AG04449 (cell line): ENCODE data around the gene PTN.
A peak's percentile ranks its signal among the peaks of the same experiment; 100 is the strongest.

ENCODE experiments used
- CTCF ChIA-PET: fragments of 350-600 bp; formaldehyde crosslinking; extraction: SDS; loops from one replicate; lab custom pipeline; 2021; ENCODE audit warnings: antibody characterized with exemption; lab: Yijun Ruan, JAX
- POLR2A ChIA-PET: fragments of 400-600, 350-600 bp; formaldehyde crosslinking; extraction: SDS; loops from one replicate; lab custom pipeline; 2020; ENCODE audit warnings: antibody characterized with exemption, inconsistent platforms; lab: Yijun Ruan, JAX
- DNase-seq: peaks from one replicate; pipeline ENCODE4 v3.0.0-alpha.2; 2010; ENCODE audit warnings: low read depth, low spot score
- H3K4me3 ChIP-seq: 2 replicates; pipeline ENCODE4 v1.5.1; 2011; ENCODE audit warnings: low read depth, mild to moderate bottlenecking, control low read depth, low read length
- TF ChIP-seq, protein P1 (sequence below): IDR thresholded peaks from one replicate; pipeline ENCODE4 v1.5.1; 2011; ENCODE audit warnings: mild to moderate bottlenecking, moderate library complexity, low read length, control low read depth, inconsistent platforms; ENCODE audit not compliant: insufficient read depth; ENCODE audit errors: missing control alignments

PTN gene, protein sequence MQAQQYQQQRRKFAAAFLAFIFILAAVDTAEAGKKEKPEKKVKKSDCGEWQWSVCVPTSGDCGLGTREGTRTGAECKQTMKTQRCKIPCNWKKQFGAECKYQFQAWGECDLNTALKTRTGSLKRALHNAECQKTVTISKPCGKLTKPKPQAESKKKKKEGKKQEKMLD

DNA sequence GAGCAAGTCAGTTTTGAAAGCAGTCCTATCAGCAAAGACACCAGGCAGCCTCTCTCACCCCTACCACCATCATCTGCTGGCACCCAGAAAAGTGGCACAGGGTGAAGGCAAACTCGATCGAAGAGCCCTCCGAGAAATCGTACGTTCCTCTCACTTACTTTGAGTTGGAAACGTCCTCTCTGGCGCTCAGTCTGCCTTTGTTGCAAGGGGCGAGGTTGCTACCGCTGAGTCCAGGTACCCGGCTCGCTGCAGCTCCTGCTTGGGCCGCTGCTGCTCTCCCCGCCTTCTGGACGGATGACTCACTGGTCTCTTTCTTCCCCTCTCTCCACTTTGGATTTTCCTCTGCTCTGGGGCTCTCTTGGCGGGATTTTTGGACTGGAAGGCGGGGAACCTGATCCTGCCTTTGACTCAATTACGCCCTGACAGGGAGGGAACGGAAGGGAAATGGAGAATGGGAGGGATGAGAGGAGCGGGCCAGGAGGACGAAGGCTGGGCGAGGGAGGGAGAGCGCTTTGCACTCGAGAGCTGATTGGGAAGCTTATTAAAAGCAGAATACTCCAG lies at the start of gene PTN:
Gene PTN (minus strand): TSS at position 453 of the 561 bp plus-strand sequence. CDS start 88,760 bp downstream, outside the sequence.
- DNase-seq: no peak
- ChIA-PET POLR2A (no interaction called here), CTCF (interaction anchor here (1.0 to 1.1 kb wide), 3 partner anchors 7 to 249 kb away, joined by 3 read pairs; no protein-coding TSS in a partner anchor)
- H3K4me3 ChIP-seq: peak within 1 kb of the TSS; percentile 70
- TF ChIP-seq, protein P1, sequence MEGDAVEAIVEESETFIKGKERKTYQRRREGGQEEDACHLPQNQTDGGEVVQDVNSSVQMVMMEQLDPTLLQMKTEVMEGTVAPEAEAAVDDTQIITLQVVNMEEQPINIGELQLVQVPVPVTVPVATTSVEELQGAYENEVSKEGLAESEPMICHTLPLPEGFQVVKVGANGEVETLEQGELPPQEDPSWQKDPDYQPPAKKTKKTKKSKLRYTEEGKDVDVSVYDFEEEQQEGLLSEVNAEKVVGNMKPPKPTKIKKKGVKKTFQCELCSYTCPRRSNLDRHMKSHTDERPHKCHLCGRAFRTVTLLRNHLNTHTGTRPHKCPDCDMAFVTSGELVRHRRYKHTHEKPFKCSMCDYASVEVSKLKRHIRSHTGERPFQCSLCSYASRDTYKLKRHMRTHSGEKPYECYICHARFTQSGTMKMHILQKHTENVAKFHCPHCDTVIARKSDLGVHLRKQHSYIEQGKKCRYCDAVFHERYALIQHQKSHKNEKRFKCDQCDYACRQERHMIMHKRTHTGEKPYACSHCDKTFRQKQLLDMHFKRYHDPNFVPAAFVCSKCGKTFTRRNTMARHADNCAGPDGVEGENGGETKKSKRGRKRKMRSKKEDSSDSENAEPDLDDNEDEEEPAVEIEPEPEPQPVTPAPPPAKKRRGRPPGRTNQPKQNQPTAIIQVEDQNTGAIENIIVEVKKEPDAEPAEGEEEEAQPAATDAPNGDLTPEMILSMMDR: no peak

DNA sequence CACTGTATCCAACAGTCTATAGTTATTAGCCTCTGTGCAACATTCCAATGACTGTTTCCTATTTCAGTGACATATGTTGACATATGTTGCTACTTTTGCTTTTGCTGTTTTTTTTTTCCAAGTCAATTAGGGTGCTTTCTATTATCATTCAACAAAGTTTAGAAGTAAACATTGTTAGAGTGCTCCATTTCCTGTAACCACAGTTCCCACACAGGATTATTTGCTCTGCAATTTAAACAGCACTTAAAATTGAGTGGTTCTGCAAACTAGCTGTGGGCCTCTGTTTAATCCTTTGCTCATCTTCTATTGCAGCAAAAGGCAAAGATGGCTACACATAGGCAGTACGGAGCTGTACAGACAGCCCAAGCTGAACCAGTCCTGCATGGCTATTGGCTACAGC lies 46.5 kb upstream of the PTN start:
- TF ChIP-seq, protein P1: no peak
- no peak overlapping the region for H3K4me3 ChIP-seq
- no peak for DNase-seq
- ChIA-PET POLR2A (no interaction called here), CTCF (no interaction called here)

DNA sequence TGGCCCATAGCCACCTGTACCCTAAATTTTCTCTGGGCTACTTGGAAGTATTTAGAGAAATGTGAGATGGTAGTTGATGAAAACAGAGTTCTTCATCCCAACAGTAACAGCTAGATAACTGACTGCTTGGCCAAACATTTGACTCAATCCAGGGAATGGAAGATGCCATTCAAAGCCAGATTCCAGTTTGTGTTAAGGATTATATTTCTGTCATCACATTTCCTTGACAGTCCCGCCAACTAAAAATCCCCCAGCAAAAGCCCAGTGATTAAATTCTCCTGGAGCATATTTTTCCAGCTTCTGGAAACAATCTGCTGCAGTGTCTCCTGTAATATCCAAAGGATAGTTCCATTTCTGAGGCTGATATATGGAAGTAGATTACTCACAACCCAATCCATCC lies 45.4 kb upstream of the PTN start:
- no peak for DNase-seq
- TF ChIP-seq, protein P1: no peak
- H3K4me3 ChIP-seq: no peak overlapping the region
- ChIA-PET POLR2A (no interaction called here), CTCF (no interaction called here)

DNA sequence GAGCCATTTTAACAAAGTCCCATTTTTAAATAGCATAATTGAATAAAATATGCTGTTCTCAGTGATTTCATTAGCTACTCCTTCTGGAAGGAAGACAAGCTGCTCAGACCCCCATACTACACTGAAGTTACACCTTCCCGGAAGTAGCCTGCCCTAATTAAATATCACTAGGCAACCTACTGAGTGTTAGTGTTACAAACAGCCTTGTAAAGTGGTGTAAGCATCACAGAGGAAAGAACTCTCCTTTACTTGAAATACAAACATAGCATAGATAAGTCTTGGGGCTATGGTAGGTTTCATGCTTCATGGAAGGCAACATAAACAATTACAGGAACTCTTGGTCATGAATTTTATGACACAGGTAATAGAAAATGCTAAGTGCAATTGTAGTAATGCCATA lies 43.4 kb upstream of the PTN start:
- CTCF ChIA-PET: no interaction called here
- DNase-seq: no peak
- TF ChIP-seq, protein P1: no peak
- H3K4me3 ChIP-seq: no peak overlapping the region
- POLR2A ChIA-PET: no interaction called here

DNA sequence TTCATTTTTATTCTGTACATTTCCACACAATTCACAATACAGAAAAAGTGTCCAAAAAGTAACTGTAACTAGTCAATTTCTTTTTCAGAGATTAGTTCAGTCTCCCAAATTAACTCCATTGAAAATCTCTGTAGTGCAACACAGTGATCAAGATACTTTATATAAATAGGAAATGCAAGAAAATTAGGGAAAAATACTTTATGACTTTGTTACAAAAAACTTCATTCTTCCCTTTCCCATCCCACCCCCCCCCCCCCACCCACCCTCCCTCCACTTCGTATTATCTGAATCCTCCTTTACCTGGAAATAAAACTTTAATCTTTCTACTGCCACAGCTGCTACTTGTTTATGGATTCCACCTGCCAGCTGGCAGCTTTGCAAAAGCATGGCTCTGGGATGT lies 37.5 kb upstream of the PTN start:
- POLR2A ChIA-PET: no interaction called here
- H3K4me3 ChIP-seq: no peak overlapping the region
- DNase-seq: no peak
- CTCF ChIA-PET: no interaction called here
- TF ChIP-seq, protein P1: no peak

DNA sequence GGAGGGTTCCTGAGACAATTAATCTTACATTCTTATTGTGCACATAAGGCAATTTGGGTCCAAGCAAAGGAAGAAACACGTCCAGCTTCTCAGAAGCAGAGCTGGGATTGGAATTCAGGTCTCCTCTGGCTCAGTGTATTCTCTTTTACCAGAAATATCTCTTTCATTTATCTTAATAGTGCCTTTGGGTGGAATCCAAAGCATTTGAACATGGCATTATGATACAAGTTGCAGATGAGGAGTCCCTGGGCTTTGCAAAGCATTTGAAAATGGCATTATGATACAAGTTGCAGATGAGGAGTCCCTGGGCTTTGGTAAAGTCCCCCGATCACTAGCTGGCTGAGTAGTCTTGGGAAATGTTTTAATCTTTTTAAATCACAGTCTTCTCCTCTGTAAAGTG lies 30.0 kb upstream of the PTN start:
- no peak overlapping the region for H3K4me3 ChIP-seq
- ChIA-PET POLR2A (no interaction called here), CTCF (no interaction called here)
- no peak for DNase-seq
- TF ChIP-seq, protein P1: no peak
